ENCODE data around the gene HIVEP2.

Gene HIVEP2

DNA sequence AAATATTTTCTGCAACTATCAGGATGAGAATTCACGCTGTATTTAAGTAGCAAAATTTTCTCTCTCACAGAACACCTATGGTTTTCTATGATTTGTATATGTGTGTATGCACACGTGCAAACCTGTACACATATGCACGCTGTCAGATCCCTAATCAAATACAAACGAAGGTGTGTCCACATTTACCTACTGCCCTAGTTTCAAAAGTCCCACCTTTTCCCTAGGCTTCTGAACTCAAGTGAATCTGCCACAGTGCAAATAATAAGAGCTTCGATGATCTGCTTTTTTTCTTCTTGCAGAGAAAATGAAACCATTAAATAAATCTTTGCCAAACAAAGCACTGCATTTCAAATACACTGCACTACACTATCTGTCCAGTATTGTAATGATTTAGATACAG lies 6.5 kb downstream of the HIVEP2 start:
- H3K4me1 Mint-ChIP-seq, result peaks cover 81% of the 10 kb centered on the region
- peaks cover 40% of the 10 kb centered on the region for H3K36me3 Mint-ChIP-seq
- no peak for DNase-seq (ENCODE audit: low spot score in 2 of 2)
- H3K4me3 Mint-ChIP-seq, result peak overlapping the region; percentile 59
- no peak for ATAC-seq
- H3K9me3 Mint-ChIP-seq, result no peaks in the 10 kb centered on the region
- peak overlapping the region; percentile 50 for H3K27ac Mint-ChIP-seq

DNA sequence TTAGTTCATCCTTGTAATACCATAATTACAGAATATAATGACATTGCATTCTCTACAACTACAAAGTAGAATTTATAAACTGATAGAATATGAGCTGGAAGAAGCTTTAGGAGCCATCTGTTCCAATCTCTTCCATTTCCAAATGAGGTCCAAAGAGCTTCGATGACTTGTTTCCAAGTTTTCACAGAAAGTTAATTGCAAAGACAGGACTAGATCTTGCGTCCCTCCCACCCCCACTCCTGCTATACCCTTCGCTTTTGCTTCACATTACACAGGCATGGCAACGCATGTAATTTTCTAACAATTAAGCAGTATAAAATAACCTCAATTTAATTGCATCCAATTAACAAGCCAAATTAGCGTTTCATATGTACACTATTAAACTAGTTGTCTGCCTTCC lies 7.0 kb downstream of the HIVEP2 start:
- Mint-ChIP-seq H3K27ac (peak overlapping the region; percentile 50), H3K4me3 (peak overlapping the region; percentile 59), H3K4me1 (peaks cover 81% of the 10 kb centered on the region), H3K36me3 (peaks cover 39% of the 10 kb centered on the region), H3K9me3 (no peaks in the 10 kb centered on the region)
- ATAC-seq, result no peak
- DNase-seq (ENCODE audit: low spot score in 2 of 2), result no peak

DNA sequence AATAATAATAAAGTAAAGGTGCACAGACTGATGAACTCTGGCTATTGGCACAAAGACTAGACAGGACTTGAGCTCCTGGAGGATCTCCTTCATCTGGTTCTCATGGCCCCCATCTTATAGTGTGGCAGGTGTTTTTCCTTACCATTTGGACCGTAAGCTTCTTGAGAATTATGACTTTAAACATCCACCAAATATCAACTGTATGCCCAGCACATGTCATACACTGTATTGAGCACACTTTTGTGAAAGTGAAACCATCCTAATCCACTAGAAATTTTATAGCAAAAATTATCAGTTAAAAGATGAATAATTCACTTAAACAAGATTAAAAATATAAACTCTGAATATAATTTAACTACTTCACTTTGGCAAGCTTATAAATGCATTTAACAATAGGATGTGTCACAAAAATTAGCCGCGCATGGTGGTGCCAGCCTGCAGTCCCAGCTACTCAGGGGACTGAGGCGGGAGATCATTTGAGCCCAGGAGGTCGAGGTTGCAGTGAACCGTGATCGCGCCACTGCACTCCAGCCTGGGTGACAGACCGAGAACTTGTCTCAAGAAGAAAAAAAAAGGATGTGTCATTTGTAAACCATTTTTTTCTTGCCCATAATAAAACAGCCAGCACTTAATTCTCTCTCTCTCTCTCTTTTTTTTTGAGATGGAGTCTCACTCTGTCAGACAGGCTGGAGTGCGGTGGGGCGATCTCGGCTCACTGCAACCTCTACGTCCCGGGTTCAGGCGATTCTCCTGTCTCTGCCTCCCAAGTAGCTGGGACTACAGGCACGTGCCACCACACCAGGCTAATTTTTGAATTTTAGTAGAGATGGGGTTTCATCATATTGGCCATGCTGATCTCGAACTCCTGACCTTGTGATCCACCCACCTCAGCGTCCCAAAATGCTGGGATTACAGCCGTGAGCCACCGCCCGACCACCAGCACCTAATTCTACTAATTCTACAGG lies 9.1 kb downstream of the HIVEP2 start:
- ATAC-seq (peak; percentile 78), DNase-seq (ENCODE audit: low spot score in 2 of 2) (peak in 1 of 2 donors; percentile 64)
- Mint-ChIP-seq H3K36me3 (peaks cover 36% of the 10 kb centered on the region), H3K27ac (peak overlapping the region; percentile 75), H3K4me1 (peaks cover 75% of the 10 kb centered on the region), H3K4me3 (peak overlapping the region; percentile 69), H3K9me3 (no peaks in the 10 kb centered on the region)

DNA sequence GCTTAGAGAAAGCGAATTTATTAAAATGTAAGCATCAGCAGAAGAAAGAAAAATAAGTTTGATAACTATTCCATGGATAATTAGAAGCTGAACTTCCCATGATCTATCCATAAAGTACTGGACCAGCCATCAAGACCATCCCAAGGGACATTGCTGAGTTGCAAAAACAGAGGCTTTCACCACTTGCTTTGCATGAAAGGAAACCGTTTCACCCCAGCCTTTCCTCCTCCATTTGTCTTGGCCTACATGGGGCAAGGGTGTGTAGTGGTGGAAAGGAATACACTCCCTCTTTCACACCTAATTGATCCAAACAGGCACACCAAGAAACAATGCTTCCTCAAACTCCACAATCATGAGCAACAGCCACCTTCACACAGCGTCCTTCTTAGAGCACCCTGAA lies 10.4 kb downstream of the HIVEP2 start:
- Mint-ChIP-seq H3K36me3 (peaks cover 34% of the 10 kb centered on the region), H3K9me3 (no peaks in the 10 kb centered on the region), H3K4me1 (peaks cover 77% of the 10 kb centered on the region), H3K27ac (peak overlapping the region; percentile 75), H3K4me3 (peak overlapping the region; percentile 69)
- DNase-seq (ENCODE audit: low spot score in 2 of 2) (no peak), ATAC-seq (no peak)

DNA sequence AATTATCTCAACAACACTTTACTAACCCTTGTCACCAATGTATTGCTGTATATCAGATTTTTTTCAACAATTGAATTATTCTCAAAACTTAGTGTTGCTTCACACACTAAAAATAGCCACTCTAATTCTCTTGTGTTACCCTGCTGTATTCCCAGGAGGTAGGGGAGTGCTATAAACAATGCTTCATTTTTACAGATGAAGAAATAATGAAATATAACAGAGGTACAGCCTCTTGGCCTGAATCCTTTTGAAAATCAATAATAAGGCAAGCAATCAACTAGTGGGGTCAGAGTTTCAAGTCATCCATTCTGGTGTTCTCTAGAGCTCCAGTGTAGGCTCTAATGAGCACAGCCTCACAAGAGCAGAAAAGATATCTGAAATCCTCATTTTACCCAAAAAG lies 10.9 kb downstream of the HIVEP2 start:
- Mint-ChIP-seq H3K4me3 (peak overlapping the region; percentile 69), H3K27ac (peak overlapping the region; percentile 75), H3K36me3 (peaks cover 36% of the 10 kb centered on the region), H3K9me3 (no peaks in the 10 kb centered on the region), H3K4me1 (peaks cover 77% of the 10 kb centered on the region)
- DNase-seq (ENCODE audit: low spot score in 2 of 2) (no peak), ATAC-seq (no peak)

DNA sequence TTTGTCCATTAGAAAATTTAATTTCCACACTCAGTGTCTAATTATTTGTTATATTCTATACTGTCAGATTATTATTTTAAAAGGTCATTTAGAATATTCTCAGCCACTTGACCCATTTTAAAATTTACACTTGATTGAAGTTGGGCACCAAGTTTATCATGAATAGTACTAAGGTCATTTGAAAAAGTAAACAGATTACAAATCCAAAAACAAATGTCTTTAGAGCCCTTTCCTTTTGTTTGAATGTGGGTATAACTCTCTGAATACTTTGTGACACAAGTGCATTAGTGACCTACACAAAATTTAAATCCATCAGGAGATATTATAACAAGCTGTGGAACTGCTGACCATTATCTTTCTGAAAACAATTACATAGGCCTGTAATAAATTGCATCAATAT lies 11.3 kb downstream of the HIVEP2 start:
- Mint-ChIP-seq H3K9me3 (no peaks in the 10 kb centered on the region), H3K36me3 (peaks cover 38% of the 10 kb centered on the region), H3K4me3 (peak overlapping the region; percentile 69), H3K4me1 (peaks cover 79% of the 10 kb centered on the region), H3K27ac (peak overlapping the region; percentile 75)
- ATAC-seq, result no peak
- no peak for DNase-seq (ENCODE audit: low spot score in 2 of 2)

DNA sequence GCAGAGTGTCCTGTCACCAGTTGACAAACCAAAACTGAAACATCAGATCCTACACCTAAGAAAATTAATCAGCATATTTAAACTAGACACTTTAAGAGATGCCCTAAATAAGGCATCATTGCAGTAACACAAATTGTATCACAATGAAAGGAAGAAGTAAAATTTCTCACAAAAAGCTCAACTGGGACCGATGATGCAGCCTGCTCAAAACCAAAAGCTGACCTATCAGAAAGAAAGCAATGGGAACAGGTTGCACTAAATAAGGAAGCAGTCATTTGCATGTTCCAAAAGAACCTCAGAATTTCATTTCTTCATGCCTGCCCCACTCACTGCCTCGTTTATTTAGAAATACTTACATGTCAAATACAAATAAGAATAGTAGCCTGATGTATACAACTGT lies 12.1 kb downstream of the HIVEP2 start:
- Mint-ChIP-seq H3K4me1 (peaks cover 74% of the 10 kb centered on the region), H3K9me3 (no peaks in the 10 kb centered on the region), H3K27ac (peak overlapping the region; percentile 75), H3K36me3 (peaks cover 35% of the 10 kb centered on the region), H3K4me3 (peak overlapping the region; percentile 69)
- ATAC-seq (peak; percentile 63), DNase-seq (ENCODE audit: low spot score in 2 of 2) (no peak)

DNA sequence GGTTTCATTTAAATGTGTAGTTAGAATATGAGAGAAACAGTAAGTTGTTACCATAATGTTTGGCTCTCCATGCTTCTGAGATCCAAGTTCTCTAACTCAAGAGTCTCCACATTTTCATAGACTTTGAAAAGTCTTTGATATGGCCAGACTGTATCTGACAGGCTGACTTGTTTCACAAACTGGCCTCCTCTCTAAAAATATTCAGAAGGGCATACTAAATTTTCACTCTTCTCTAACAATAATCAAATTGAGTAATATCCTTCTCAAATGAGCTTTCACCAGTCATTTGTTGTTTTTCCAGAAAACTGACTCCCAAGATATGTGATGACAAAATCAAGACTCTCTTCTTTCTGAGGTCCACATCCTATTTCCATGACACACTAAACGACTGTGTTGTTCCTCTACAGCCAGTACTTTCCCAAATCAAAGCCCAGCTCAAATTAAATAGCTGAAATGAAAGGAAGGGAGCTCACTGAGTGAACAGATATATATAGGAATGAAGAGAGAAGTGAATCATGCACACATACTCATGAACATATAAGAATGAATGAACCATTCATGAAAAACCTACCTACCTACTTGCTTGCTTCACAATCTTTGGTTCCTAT lies 15.1 kb downstream of the HIVEP2 start:
- peaks cover 26% of the 10 kb centered on the region for H3K36me3 Mint-ChIP-seq
- no peaks in the 10 kb centered on the region for H3K9me3 Mint-ChIP-seq
- H3K4me3 Mint-ChIP-seq, result peak overlapping the region; percentile 83
- H3K27ac Mint-ChIP-seq, result peak overlapping the region; percentile 95
- peaks cover 71% of the 10 kb centered on the region for H3K4me1 Mint-ChIP-seq
- DNase-seq (ENCODE audit: low spot score in 2 of 2) (no peak), ATAC-seq (peak; percentile 22)

DNA sequence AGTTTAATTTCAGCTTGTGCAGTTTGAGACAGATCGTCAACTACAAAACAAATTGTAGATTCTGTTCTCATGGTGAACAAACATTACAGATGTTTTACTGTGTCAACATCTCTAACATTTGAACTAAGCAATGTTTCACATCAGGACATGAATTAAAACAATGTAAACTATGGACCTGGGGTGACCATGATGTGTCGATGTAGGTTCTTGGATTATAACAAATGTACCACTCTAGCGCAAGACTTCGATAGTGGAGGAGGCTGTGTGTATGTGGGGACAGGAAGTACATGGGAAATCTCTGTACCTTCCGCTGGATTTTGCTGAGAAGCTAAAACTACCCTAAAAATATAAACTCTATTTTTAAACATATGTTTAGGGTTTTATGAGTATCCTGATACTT lies 17.1 kb downstream of the HIVEP2 start:
- H3K27ac Mint-ChIP-seq, result peak overlapping the region; percentile 95
- peaks cover 52% of the 10 kb centered on the region for H3K4me1 Mint-ChIP-seq
- DNase-seq (ENCODE audit: low spot score in 2 of 2), result no peak
- H3K36me3 Mint-ChIP-seq, result peaks cover 34% of the 10 kb centered on the region
- peak overlapping the region; percentile 83 for H3K4me3 Mint-ChIP-seq
- no peaks in the 10 kb centered on the region for H3K9me3 Mint-ChIP-seq
- no peak for ATAC-seq

DNA sequence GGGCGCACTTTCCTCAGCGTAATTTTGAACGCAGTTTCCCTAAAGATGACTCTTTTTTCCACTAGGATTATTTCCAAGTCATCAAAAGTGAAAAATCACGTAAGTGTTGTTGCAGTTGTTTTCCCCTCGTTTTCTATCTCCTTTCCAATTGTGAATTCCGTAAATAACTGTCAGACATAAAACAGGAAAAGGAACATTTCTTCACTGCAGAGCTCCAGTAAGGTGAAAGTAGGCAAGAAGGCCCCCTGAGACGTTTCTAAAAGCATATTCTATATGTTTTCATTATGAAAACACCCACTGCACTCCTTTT lies 17.8 kb downstream of the HIVEP2 start:
- no peak for DNase-seq (ENCODE audit: low spot score in 2 of 2)
- H3K4me1 Mint-ChIP-seq, result peaks cover 46% of the 10 kb centered on the region

DNA sequence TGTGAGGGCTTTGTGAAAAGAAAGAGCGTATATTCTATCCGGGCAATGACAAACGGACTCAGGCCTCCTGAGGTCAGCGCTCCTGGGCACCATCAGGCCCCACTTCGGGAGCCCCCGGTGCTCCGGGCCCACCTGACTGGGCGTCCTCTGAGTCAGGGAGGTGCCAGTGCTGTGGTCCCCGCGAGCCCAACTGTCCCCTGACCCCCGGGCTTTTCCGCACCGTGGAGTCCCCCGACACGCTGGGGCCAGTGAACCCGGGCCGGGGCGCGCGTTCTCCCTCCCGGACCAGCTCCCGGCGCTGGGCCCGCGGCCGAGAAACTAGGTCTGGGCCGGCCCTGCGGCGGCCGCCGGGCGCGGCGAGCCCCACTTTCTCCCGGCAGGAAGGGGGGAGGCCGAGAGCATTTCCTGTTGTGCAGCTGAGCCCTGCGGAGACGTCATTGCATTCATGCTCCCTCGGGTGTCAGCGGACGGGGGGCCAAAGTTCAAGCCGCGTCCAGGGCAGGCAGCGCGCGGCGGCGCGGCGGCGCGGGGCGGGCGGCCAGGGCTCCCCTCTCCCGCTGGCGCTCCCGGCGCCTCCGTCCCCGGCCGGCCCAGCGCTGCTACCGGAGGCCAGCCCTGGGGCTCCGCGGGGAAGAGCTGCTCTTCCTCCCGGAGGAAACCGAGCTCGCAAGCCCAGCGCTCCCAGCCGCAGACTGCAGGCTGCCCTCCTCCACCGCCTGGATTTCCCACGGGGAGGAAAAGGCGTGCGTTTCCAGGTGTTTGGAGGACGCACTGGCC lies 18.3 kb downstream of the HIVEP2 start:
- Mint-ChIP-seq H3K27ac (peak overlapping the region; percentile 95), H3K4me3 (peak overlapping the region; percentile 83), H3K9me3 (no peaks in the 10 kb centered on the region), H3K4me1 (peaks cover 46% of the 10 kb centered on the region), H3K36me3 (peaks cover 40% of the 10 kb centered on the region)
- DNase-seq (ENCODE audit: low spot score in 2 of 2) (peak; percentile 48 to 89), ATAC-seq (peak; percentile 96)

More for the DNA sequence above, 17.8 kb downstream of the HIVEP2 start:
- Mint-ChIP-seq H3K4me3 (peak overlapping the region; percentile 83), H3K9me3 (no peaks in the 10 kb centered on the region), H3K27ac (peak overlapping the region; percentile 95), H3K36me3 (peaks cover 35% of the 10 kb centered on the region)
- ATAC-seq, result no peak

DNA sequence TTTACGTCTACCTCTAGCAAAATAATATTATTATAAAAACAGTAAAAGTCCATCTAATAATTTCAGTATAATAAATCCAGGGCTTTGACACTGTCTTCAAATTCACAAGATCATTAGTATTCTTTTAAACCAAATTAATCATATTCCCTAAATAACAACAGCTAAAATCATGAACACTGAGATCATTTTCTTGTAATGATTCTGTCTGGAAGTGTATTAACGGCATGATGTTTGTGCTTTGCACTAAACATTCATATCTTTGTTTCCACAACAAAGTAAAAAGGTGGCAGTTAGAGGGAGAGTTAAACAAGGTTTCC lies 18.8 kb downstream of the HIVEP2 start:
- peaks cover 40% of the 10 kb centered on the region for H3K36me3 Mint-ChIP-seq
- H3K27ac Mint-ChIP-seq, result peak overlapping the region; percentile 95
- H3K9me3 Mint-ChIP-seq, result no peaks in the 10 kb centered on the region
- peaks cover 43% of the 10 kb centered on the region for H3K4me1 Mint-ChIP-seq
- peak overlapping the region; percentile 83 for H3K4me3 Mint-ChIP-seq
- DNase-seq (ENCODE audit: low spot score in 2 of 2) (no peak), ATAC-seq (no peak)

DNA sequence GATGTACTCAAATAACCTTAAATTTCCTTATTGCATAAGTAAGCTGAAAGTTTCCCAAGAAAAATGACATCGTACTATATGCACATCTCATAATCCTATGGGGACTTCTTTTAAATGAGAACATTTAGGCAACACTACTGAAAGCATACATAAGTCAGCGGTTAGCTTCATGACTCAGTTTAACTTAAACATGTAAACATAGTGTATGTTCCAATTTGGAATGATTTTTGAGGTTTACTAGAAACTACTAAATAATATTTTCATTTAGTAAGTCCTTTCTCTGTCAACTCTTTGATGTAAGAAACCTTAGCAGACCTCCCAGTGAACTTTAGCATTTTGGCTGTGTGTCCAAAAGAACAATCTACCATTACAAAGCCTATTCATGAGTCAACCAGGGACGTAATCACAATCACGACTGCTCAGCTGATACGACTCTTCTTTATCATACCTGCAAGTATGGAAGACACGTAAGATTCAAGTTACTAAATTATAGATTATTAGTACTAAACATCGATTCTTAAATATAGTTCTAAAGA lies 19.3 kb downstream of the HIVEP2 start:
- H3K4me1 Mint-ChIP-seq, result peaks cover 43% of the 10 kb centered on the region
- H3K27ac Mint-ChIP-seq, result peak overlapping the region; percentile 95
- H3K36me3 Mint-ChIP-seq, result peaks cover 40% of the 10 kb centered on the region
- no peaks in the 10 kb centered on the region for H3K9me3 Mint-ChIP-seq
- DNase-seq (ENCODE audit: low spot score in 2 of 2), result no peak
- H3K4me3 Mint-ChIP-seq, result peak overlapping the region; percentile 83
- ATAC-seq, result peak; percentile 35

DNA sequence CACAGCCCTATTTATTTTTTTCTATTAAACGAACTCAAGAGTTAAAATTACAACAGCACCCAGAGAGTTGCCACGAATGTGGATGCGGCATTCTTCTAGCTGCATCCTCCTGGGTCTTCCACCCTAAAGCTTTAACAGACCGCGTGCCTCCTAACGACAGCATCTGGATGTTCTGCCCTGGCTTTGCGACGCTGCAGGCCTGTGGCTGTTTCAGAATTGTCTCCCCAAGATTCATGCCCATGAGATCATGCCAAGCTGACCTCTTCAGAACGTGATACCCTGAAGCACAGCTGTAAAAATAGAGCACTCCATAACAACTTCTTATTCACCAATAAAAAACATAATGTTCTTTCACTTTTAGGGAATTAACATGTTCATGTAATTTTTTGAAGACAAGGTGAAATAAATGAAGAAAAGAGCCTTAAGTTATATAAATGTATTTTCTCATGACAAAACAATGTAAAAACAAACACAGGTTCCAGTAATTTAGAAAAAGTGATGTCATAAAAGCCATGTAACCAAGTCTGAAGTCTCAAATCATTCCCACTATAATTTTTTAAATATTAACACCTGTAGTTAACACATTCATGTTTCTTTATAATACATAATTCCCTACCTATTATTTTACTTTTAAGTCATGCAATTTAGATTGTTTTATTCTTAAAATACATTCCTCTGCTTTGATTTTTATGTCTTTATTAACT lies 26.5 kb downstream of the HIVEP2 start:
- H3K36me3 Mint-ChIP-seq, result peaks cover 52% of the 10 kb centered on the region
- H3K9me3 Mint-ChIP-seq, result no peaks in the 10 kb centered on the region
- no peak for ATAC-seq
- peak overlapping the region; percentile 23 for H3K27ac Mint-ChIP-seq
- H3K4me1 Mint-ChIP-seq, result peaks cover 59% of the 10 kb centered on the region
- no peak for DNase-seq (ENCODE audit: low spot score in 2 of 2)
- H3K4me3 Mint-ChIP-seq, result peak overlapping the region; percentile 7

DNA sequence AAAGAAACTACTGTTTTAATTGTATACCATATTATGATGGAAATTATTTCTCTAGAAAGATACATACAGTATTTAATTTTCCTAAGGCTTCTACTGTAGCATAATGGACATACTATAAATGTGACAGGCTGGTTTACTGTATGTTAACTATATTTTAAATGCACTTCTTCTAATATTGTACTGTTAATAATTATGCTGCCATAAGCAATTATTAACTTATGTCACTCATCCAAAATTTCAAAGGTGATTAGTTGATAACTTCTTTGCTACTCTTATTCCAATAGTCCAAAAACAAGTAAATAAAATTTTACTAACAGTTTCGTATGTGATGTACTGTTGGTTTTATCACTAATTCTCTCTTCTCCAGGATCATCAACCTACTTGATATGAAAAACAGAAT lies 28.1 kb downstream of the HIVEP2 start:
- no peaks in the 10 kb centered on the region for H3K9me3 Mint-ChIP-seq
- DNase-seq (ENCODE audit: low spot score in 2 of 2) (no peak), ATAC-seq (no peak)
- peaks cover 71% of the 10 kb centered on the region for H3K4me1 Mint-ChIP-seq
- H3K36me3 Mint-ChIP-seq, result peaks cover 56% of the 10 kb centered on the region
- no peak overlapping the region for H3K4me3 Mint-ChIP-seq
- H3K27ac Mint-ChIP-seq, result peak overlapping the region; percentile 10

Measured in stimulated activated effector memory CD8-positive, alpha-beta T cell treated with anti-CD3 and anti-CD28 coated beads, Interleukin-12 subunit alpha, Interleukin-12 subunit beta, amount 100 ng/mL, for 72 hours (primary cell).